Osteoblast (primary cell): ENCODE data around the gene CDKAL1. TPM values are rescaled to one million over a fixed set of nuclear protein-coding genes. Genes with fewer than 3 reads are reported as not detected.
"Not testable (repeated sequence)": the region's sequence is repeated elsewhere in the genome, so short reads cannot be mapped to it uniquely, and the experiment has no call there.

Experiments used
- DNase-seq: peaks from one replicate; pipeline ENCODE4 v3.0.0; 2011; ENCODE audit warnings: low spot score, mixed read lengths; ENCODE audit not compliant: insufficient read length; ENCODE audit errors: missing footprints
- H2AFZ ChIP-seq: 2 replicates; pipeline ENCODE4 v1.6.0; 2011; ENCODE audit warnings: mild to moderate bottlenecking, low read length
- H3K27ac ChIP-seq: 2 replicates; pipeline ENCODE4 v1.5.1; 2011; ENCODE audit warnings: mild to moderate bottlenecking, low read depth, low read length, moderate library complexity
- H3K27me3 ChIP-seq: 2 replicates; pipeline ENCODE4 v1.6.0; 2012; ENCODE audit warnings: mild to moderate bottlenecking, control low read depth, inconsistent platforms, low read length, moderate library complexity; ENCODE audit not compliant: insufficient read depth
- H3K36me3 ChIP-seq: 2 replicates; pipeline ENCODE4 v1.5.1; 2011; ENCODE audit warnings: mild to moderate bottlenecking, low read length, control low read depth, moderate library complexity; ENCODE audit not compliant: insufficient read depth
- H3K4me1 ChIP-seq: 2 replicates; pipeline ENCODE4 v1.5.1; 2011; ENCODE audit warnings: mild to moderate bottlenecking, low read length, control low read depth, moderate library complexity; ENCODE audit not compliant: insufficient read depth
- H3K4me2 ChIP-seq: 2 replicates; pipeline ENCODE4 v1.6.0; 2011; ENCODE audit warnings: mild to moderate bottlenecking, low read length; ENCODE audit not compliant: insufficient read depth
- H3K4me3 ChIP-seq: fragments of 200-600 bp; sonication (generic); 3 replicates; pipeline ENCODE4 v1.5.1; 2012; ENCODE audit warnings: mild to moderate bottlenecking, low read length, inconsistent platforms; ENCODE audit not compliant: insufficient read depth
- H3K79me2 ChIP-seq: 2 replicates; pipeline ENCODE4 v1.6.0; 2012; ENCODE audit warnings: mild to moderate bottlenecking, low read length, control low read depth, inconsistent platforms; ENCODE audit not compliant: insufficient read depth
- H3K9me3 ChIP-seq: 2 replicates; pipeline ENCODE4 v1.5.1; 2011; ENCODE audit warnings: low read depth, low read length, control low read depth
- H4K20me1 ChIP-seq: 2 replicates; pipeline ENCODE4 v1.6.0; 2012; ENCODE audit warnings: mild to moderate bottlenecking, low read length, control low read depth; ENCODE audit not compliant: insufficient read depth
- total RNA-seq: library from RNA; depleted of rRNA; stranded (reverse); fragments of >200 nt; gene quantifications from 2 replicates; pipeline ENCODE4 v1.2.3, GENCODE V29; 2012
- TF ChIP-seq, protein P1 (sequence below): IDR thresholded peaks from 2 replicates; pipeline ENCODE4 v1.5.1; 2011; ENCODE audit warnings: mild to moderate bottlenecking, low read depth, low read length, moderate library complexity; ENCODE audit errors: extremely low read depth

CDKAL1 gene
- total RNA-seq, 1 donor, result 18.5 TPM

DNA sequence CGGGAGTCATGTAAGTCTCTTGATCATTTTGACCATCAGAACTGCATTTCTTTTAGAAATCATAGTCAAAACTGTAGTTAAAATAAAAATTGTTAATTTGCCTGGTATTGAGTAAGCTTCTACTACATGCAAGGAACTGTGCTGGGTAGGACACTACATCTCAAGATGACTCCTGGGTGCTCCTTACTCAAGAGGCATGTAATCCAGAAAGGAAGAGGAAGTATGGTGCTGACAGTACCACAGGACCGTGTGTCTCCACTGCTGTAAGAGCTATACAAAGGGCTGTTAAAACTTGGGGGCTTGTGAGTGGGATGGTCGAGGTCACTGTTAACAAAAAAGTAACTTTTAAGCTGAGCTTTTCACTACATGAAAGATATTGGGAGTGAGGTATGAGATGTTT lies 551.0 kb downstream of the CDKAL1 start:
- no peaks in the 10 kb centered on the region for H3K79me2 ChIP-seq
- H3K4me1 ChIP-seq, result peaks cover 4% of the 10 kb centered on the region
- no peak overlapping the region for H3K27ac ChIP-seq
- no peaks in the 10 kb centered on the region for H3K27me3 ChIP-seq
- no peaks in the 10 kb centered on the region for H4K20me1 ChIP-seq
- H3K4me3 ChIP-seq, result no peak overlapping the region
- no peak overlapping the region for H2AFZ ChIP-seq
- no peak for DNase-seq
- TF ChIP-seq, protein P1, sequence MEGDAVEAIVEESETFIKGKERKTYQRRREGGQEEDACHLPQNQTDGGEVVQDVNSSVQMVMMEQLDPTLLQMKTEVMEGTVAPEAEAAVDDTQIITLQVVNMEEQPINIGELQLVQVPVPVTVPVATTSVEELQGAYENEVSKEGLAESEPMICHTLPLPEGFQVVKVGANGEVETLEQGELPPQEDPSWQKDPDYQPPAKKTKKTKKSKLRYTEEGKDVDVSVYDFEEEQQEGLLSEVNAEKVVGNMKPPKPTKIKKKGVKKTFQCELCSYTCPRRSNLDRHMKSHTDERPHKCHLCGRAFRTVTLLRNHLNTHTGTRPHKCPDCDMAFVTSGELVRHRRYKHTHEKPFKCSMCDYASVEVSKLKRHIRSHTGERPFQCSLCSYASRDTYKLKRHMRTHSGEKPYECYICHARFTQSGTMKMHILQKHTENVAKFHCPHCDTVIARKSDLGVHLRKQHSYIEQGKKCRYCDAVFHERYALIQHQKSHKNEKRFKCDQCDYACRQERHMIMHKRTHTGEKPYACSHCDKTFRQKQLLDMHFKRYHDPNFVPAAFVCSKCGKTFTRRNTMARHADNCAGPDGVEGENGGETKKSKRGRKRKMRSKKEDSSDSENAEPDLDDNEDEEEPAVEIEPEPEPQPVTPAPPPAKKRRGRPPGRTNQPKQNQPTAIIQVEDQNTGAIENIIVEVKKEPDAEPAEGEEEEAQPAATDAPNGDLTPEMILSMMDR, result no peak
- H3K4me2 ChIP-seq, result no peak overlapping the region
- H3K9me3 ChIP-seq, result no peaks in the 10 kb centered on the region
- H3K36me3 ChIP-seq, result no peaks in the 10 kb centered on the region

DNA sequence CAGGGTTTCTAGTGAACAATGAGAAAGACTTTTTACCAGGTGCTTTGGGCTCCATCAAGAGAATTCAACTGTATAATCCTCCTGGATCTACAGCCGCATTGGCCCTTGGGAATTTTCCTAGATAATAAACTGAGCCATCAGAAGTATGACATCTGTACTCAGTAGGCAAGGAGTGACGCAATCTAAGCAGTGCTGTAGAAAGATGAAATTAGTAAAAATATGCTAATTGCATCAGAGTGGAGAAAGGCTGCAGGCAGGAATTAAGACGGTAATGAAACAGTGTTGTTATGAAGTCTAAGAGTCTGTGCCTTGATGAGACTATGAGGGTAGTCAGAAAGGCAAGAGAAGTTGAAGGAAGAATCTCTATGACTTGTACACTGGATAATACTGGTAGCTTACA lies 551.4 kb downstream of the CDKAL1 start:
- Histone ChIP-seq H3K4me3 (no peak overlapping the region), H3K79me2 (no peaks in the 10 kb centered on the region), H3K36me3 (no peaks in the 10 kb centered on the region), H4K20me1 (no peaks in the 10 kb centered on the region), H3K9me3 (no peaks in the 10 kb centered on the region), H3K27me3 (no peaks in the 10 kb centered on the region), H2AFZ (no peak overlapping the region), H3K4me1 (peaks cover 4% of the 10 kb centered on the region), H3K4me2 (no peak overlapping the region), H3K27ac (no peak overlapping the region)
- DNase-seq, result no peak
- TF ChIP-seq, protein P1, result no peak

DNA sequence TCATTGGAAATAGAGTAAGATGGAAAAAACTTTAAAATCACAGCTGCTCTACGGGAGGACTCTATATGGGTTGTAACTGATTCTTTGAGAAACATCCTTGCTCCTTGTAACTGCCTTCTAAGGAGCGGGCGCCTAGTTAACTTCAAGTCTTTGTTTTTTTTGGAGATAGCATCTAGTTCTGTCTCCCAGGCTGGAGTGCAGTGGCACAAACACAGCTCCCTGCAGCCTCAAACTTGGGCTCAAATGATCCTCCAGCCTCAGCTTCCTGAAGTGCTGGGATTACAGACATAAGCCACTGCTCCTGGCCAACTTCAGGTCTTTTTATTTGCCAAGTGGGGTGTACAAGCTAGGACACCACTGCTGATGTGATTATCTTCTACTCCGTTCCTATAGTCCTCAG lies 552.9 kb downstream of the CDKAL1 start:
- no peak overlapping the region for H3K27ac ChIP-seq
- H3K4me1 ChIP-seq, result peaks cover 4% of the 10 kb centered on the region
- no peaks in the 10 kb centered on the region for H3K9me3 ChIP-seq
- H3K36me3 ChIP-seq, result no peaks in the 10 kb centered on the region
- no peak overlapping the region for H2AFZ ChIP-seq
- no peak overlapping the region for H3K4me2 ChIP-seq
- no peaks in the 10 kb centered on the region for H4K20me1 ChIP-seq
- no peaks in the 10 kb centered on the region for H3K27me3 ChIP-seq
- no peak overlapping the region for H3K4me3 ChIP-seq
- H3K79me2 ChIP-seq, result no peaks in the 10 kb centered on the region
- TF ChIP-seq, protein P1, result no peak
- DNase-seq, result no peak

DNA sequence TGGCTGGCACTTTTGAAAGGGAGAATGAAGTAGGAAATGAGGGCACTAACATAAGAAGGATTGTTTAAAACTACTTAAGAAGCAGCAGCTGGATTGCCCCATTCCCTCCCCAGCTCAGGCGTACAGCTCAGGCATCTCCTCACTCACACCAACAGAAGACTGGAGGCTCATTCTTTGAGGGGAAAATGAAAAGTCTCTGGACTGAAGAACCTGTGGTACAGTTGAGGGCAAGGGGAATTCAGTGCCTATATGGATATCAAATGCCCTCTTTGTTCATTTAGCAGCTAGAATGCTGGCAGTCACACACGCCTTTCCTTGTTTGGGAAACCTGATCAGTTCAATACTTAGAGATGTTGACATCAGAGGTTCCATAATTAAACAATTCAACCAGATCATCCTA lies 557.2 kb downstream of the CDKAL1 start:
- Histone ChIP-seq H3K4me1 (no peaks in the 10 kb centered on the region), H3K27ac (no peak overlapping the region), H3K36me3 (no peaks in the 10 kb centered on the region), H2AFZ (no peak overlapping the region), H4K20me1 (no peaks in the 10 kb centered on the region), H3K9me3 (no peaks in the 10 kb centered on the region), H3K4me3 (no peak overlapping the region), H3K4me2 (no peak overlapping the region), H3K27me3 (no peaks in the 10 kb centered on the region), H3K79me2 (no peaks in the 10 kb centered on the region)
- no peak for DNase-seq
- TF ChIP-seq, protein P1, result no peak

DNA sequence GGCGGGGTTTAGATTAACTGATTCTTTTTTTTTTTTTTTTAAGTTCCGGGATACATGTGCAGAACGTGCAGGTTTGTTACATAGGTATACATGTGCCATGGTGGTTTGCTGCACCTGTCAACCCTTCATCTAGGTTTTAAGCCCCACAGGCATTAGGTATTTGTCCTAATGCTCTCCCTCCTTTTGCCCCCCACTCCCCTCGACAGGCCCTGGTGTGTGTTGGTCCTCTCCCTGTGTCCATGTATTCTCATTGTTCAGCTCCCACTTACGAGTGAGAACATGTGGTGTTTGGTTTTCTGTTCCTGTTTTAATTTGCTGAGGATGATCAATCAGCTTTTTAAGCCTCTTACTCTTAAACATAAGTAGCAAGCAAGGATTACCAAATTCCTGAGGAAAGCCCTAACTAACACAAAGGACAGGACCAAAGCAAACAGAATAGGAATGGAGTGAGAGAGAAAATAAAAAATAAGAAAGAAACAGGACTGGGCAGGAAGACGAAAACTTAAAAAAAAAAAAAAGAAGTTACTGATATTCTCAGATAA lies 558.0 kb downstream of the CDKAL1 start:
- H4K20me1 ChIP-seq, H3K27me3 ChIP-seq, H3K27ac ChIP-seq, H3K36me3 ChIP-seq, H3K9me3 ChIP-seq, H2AFZ ChIP-seq, H3K4me2 ChIP-seq, H3K4me3 ChIP-seq, H3K79me2 ChIP-seq, H3K4me1 ChIP-seq, DNase-seq: not testable (repeated sequence)
